NCI-H345 treated with DMSO at 0.1 percent for 48 hours (cell line): ENCODE results near the gene CACNA1A.
"Not testable (repeated sequence)": the region's sequence is repeated elsewhere in the genome, so short reads cannot be mapped to it uniquely, and the experiment has no call there.

ENCODE experiments used
- DNase-seq: peaks from one replicate; lab custom pipeline; 2025; ENCODE audit not compliant: unreplicated experiment; lab: John Stamatoyannopoulos, UW

CACNA1A gene

DNA sequence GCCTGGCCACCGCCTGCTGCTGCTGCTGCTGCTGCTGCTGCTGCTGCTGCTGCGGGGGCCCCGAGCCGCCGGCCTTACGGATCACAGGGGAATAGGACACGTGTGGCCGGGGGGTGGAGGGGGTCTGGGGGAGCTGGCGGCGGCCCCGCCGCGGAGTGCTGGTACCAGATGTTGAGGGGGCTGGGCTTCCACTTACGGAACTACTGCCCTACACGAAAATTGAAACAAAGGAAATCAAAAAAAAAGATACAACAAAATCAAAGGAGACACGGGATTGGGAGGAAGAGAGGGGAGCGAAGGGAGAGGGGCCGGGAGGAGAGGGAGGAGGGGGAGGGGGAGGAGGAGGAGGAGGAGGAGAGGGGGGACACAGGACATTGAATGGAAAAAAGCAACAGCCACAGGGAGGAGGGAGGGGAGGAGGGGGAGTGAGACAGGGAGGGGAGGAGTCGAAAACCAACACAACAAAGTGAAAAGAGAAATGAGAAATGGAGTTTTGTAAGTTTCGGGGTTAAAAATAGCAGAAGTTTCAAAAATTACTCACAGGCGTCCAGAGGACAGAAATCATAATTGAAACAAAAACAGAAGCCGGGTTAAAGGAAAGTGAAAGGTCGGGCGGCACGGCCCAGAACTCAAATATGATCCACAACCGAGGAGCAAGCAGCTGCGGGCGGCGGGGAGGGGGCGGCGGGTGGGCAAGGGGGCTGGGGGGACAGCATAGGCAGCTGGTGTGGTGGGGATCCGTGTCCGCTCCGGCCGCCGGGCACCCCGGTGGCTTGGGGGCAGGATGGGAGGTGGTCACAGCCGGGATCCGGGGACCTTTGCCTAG, 298.2 kb downstream of the CACNA1A start:
- DNase-seq, result no peak

DNA sequence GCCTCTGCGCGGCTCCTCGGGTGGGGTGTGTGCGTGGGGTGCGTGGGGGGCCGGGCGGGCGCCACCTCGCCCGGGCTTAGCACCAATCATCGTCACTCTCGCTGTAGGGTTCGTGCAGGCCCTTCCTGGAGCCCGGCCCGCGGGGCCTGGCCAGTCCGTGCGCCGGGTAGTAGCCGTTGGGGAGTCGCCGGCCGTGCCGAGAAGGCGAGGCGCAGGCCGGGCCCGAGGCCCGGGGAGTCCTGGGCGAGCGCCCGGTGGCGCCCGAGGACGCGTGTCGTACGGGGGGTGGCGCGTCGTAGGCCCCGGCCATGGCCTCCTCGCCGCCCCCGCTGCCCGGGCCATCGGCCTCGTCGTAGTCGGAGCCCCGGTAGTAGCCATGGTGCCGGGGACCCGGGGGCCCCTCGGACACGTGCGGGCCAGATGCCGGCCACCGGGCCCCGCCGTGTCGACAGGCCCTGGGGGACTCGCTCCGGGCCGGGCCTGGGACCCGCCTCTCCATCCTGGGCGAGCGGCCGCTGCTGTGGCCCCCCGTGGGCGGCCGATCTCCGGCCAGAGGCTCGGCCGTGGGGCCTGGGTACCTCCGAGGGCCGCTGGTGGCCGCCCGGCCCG, 298.9 kb downstream of the CACNA1A start:
- DNase-seq, result no peak

- DNase-seq, result no peak
Observed at GRCh38 chr19:13206587-13206986, 299.7 kb downstream of the CACNA1A start.

DNA sequence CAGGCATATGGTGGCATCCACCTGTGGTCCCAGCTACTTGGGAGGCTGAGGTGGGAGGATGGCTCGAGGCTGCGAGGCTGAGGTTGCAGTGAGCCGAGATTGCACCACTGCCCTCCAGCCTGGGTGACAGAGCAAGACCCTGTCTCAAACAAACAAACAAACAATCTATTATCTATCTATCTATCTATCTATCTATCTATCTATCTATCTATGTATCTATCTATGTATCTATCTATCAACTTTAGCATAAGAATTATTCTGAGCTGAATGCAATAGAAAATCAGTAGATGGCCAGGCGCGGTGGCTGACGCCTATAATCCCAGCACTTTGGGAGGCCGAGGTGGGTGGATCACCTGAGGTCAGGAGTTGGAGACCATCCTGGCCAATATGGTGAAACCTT, 304.2 kb downstream of the CACNA1A start:
- DNase-seq, result not testable (repeated sequence)

DNA sequence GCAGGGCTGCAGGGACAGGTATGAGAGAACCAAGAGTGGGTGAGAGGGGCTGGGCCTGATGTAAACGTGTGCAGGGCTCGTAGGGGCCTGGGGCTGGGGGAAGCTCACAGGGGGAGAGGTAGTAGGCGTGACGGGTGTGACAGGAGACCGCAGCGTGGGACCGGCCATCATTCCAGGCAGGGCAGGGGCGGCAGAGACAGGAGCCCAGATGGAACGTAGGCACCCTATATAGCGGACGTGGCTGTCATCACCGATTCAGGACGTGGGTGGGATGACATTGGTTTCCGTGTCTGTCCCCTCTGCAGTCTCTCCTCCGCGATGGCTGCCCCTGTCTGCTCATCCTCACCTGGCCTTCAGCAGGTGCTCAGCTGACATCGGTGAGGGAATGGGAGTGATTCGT, 307.6 kb downstream of the CACNA1A start:
- DNase-seq, result no peak

GRCh38 chr19:13195678-13196077, 310.6 kb downstream of the CACNA1A start:
- no peak for DNase-seq

GRCh38 chr19:13190781-13191540, 315.3 kb downstream of the CACNA1A start:
- no peak for DNase-seq

- no peak for DNase-seq
Observed at GRCh38 chr19:13189600-13189999, 316.7 kb downstream of the CACNA1A start.

- DNase-seq, result no peak
Observed at GRCh38 chr19:13187419-13187818, 318.9 kb downstream of the CACNA1A start.

- not testable (repeated sequence) for DNase-seq
Observed at GRCh38 chr19:13186688-13187087, 319.6 kb downstream of the CACNA1A start.

- DNase-seq, result not testable (repeated sequence)
Observed at GRCh38 chr19:13185763-13186657, 320.3 kb downstream of the CACNA1A start.

DNA sequence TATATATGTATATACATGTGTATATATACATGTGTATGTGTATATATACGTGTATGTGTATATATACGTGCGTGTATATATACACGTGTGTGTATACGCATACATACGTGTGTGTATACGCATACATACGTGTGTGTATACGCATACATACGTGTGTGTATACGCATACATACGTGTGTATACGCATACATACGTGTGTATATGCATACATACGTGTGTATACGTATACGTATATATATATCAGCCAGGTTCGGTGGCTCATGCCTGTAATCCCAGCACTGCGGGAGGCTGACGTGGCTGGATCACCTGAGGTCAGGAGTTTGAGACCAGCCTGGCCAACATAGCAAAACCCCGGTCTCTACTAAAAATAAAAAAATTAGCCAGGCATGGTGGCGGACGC, 321.4 kb downstream of the CACNA1A start:
- DNase-seq, result not testable (repeated sequence)

DNA sequence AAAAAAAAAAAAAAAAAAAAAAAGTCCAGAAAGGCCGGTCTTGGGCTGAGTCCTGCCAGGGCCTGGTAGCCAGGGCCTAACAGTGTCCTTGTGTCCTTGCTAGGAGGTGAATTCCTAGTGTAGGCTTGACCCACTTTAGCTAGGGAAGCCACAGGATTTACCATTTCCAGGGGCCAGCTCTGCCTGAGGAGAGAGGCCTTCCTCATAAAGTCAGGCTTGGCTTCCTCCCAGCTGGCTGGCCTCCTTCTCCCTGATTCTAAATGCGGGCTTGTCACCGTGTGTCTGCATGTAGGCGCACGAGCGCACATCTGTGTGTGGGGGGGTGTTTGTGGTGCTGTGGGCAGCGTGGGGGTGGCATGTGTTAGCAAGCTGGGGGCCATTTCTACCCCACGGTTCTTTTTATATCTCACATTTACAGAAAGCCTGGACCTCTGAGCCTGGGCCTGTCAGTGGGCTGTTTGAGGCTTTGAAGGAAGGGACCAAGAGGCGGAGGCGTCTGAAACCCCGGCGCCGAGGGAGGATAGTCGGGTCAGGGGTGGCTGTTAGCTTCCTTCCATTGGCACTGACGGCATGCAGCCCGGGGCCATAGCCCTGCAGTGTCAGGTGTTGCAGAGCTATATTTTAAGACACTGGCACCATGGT, 324.4 kb downstream of the CACNA1A start:
- no peak for DNase-seq

- not testable (repeated sequence) for DNase-seq
Observed at GRCh38 chr19:13178291-13178690, 328.0 kb downstream of the CACNA1A start.

GRCh38 chr19:13177584-13177983, 328.7 kb downstream of the CACNA1A start:
- not testable (repeated sequence) for DNase-seq

GRCh38 chr19:13176345-13176744, 329.9 kb downstream of the CACNA1A start:
- no peak for DNase-seq

DNA sequence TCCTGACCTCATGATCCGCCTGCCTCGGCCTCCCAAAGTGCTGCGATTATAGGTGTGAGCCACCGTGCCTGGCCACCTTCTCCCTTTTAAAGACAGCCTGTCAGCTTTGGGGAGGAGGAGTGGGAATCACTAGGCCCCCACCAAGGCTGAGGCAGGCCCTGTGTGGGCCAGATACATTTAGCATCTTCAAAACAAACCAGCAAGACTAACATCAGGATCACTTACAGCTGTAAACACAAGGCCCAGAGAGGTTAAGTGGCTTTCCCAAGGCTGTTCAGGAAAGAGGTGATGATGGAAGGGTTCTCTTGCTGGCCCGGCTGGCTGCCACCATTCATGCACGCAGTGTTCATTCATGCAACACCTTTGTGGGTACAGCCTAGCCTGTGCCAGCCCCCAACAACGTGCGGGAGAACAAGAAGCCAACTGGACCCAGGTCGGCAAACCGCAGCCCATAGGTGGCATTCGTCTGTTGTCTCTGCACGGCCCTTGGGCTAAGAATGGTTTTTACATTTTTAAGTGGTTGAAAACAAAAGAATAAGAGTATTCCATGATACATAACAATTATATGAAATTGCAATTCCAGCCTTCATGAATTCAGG, 333.0 kb downstream of the CACNA1A start:
- DNase-seq, result no peak

GRCh38 chr19:13172346-13173138, 333.7 kb downstream of the CACNA1A start:
- no peak for DNase-seq

DNA sequence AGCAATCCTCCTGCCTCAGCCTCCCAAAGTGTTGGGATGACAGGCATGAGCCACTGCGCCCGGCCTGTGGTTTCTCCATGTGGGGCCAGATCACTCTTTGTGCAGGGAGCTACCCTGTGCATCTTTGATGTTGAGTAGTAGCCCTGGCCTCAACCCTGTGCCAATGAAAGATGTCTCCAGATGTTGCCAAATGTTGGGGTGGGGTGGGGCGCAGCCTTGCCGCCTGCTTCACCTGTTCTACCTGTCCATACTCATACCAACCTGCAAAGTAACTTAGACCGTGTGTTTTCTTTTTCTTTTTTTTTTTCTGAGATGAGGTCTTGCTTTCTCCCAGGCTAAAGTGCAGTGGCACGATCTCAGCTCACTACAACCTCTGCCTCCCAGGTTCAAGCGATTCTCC, 335.1 kb downstream of the CACNA1A start:
- no peak for DNase-seq
